Lung (tissue), 16 donors: ENCODE measurements around the gene KCNQ5. TPM values are rescaled to one million over a fixed set of nuclear protein-coding genes. Genes with fewer than 3 reads are reported as not detected.
"Not testable (repeated sequence)": the region's sequence is repeated elsewhere in the genome, so short reads cannot be mapped to it uniquely, and the experiment has no call there.

Source experiments
- ATAC-seq: fragments of 200-7000 bp; cut with Tn5 transposase; one replicate; pipeline ENCODE4 v1.9.1; 2020; ENCODE audit warnings: moderate number of reproducible peaks; ENCODE audit not compliant: insufficient read depth, low FRiP score
- DNase-seq, 3 donors: peaks; one replicate each; pipeline ENCODE4 v3.0.0-alpha.2; 2013 to 2017
- H3K27ac ChIP-seq, 2 donors: one replicate each; pipeline ENCODE4 v1.5.1; 2013; ENCODE audit warnings: mild to moderate bottlenecking in 2 of 2, moderate library complexity in 2 of 2, control low read depth in 1 of 2, inconsistent platforms in 1 of 2, low read depth in 1 of 2, low read length in 1 of 2
- H3K27me3 ChIP-seq, 3 donors: one replicate each; pipeline ENCODE4 v1.5.1; 2013; ENCODE audit warnings: low read length in 2 of 3; ENCODE audit not compliant: control insufficient read depth in 3 of 3, insufficient read depth in 3 of 3
- H3K36me3 ChIP-seq, 4 donors: one replicate each; pipeline ENCODE4 v1.5.1; 2013; ENCODE audit warnings: low read length in 4 of 4, mild to moderate bottlenecking in 1 of 4, moderate library complexity in 1 of 4; ENCODE audit not compliant: control insufficient read depth in 4 of 4, insufficient read depth in 4 of 4
- H3K4me1 ChIP-seq, 5 donors: one replicate each; pipeline ENCODE4 v1.5.1; 2013; ENCODE audit warnings: low read length in 5 of 5, mild to moderate bottlenecking in 2 of 5, moderate library complexity in 1 of 5; ENCODE audit not compliant: control insufficient read depth in 5 of 5, insufficient read depth in 5 of 5
- H3K4me3 ChIP-seq: one replicate; pipeline ENCODE4 v1.5.1; 2013; ENCODE audit warnings: mild to moderate bottlenecking, control low read depth, moderate library complexity
- H3K9ac ChIP-seq, 2 donors: one replicate each; pipeline ENCODE4 v1.5.1; 2013; ENCODE audit warnings: low read length in 2 of 2, control low read depth in 1 of 2; ENCODE audit not compliant: insufficient read depth in 1 of 2
- H3K9me3 ChIP-seq, 4 donors: one replicate each; pipeline ENCODE4 v1.5.1; 2013; ENCODE audit warnings: low read length in 3 of 4, mild to moderate bottlenecking in 1 of 4, moderate library complexity in 1 of 4; ENCODE audit not compliant: control insufficient read depth in 4 of 4, insufficient read depth in 3 of 4
- CTCF ChIP-seq: IDR thresholded peaks from 2 replicates; pipeline ENCODE4 v1.5.1; 2012; ENCODE audit warnings: mild to moderate bottlenecking; ENCODE audit errors: control extremely low read depth, extremely low read depth
- WGBS, 2 donors: extraction: QIAGEN DNeasy Blood & Tissue Kit; methylation state at CpG; one replicate each; pipeline ENCODE4 v1.1.7; 2013; 5-methylcytosine and 5-hydroxymethylcytosine counted together
- long read RNA-seq, 5 donors: transcript quantifications; one replicate each; lab custom pipeline, GENCODE V29; 2026
- polyA plus RNA-seq, 2 donors: library from polyadenylated mRNA; stranded (reverse); fragments of 200-250 nt; gene quantifications; one replicate each; pipeline ENCODE4 v1.2.1, GENCODE V29; 2013
- total RNA-seq, 2 donors: library from RNA; depleted of rRNA in 1 of 2; stranded (reverse); fragments of >200 nt in 1 of 2; gene quantifications; one replicate each; pipeline ENCODE4 v1.2.1, GENCODE V29; 2014 to 2021
- donor health status: control.
- donor health status: control.
- donor health status: Bipolar disorder and iron deficiency.
- donor health status: healthy.
- donor health status: DM: yes; HTN: yes; CAD: no.

Gene KCNQ5
- total RNA-seq = 1 to 10 TPM in 1 of 2 donors, under 1 TPM in 1; 0.74 to 5.7 TPM
- polyA plus RNA-seq = under 1 TPM; 0.12 to 0.18 TPM
- long read RNA-seq, donor 1 = 0 reads
- long read RNA-seq, donor 2 = 0 reads
- long read RNA-seq, donor 3 = 0 reads
- long read RNA-seq, donor 4 = 0 reads
- long read RNA-seq, donor 5 = 0 reads

- peaks cover 0 to 49% (median 38%) of the 10 kb centered on the region in 3 donors for H3K27me3 ChIP-seq
- H3K9ac ChIP-seq = peak within 1 kb of the TSS in 1 of 2 donors; percentile 49
- peaks cover 0 to 43% (median 1%) of the 10 kb centered on the region in 5 donors for H3K4me1 ChIP-seq
- 0 to 1% methylated on average over 55 to 58 of the region's 58 CpGs for WGBS, 2 donors
- no peak within 1 kb of the TSS for H3K27ac ChIP-seq
- peak; percentile 25 to 29 (median 28) for DNase-seq
- peak within 1 kb of the TSS; percentile 5 for H3K4me3 ChIP-seq
- H3K36me3 ChIP-seq = no peaks in the 10 kb centered on the region
- TF ChIP-seq CTCF = no peak
- H3K9me3 ChIP-seq = no peaks in the 10 kb centered on the region
- ATAC-seq = peak; percentile 12
Observed at GRCh38 chr6:72621291-72622093, at the start of gene KCNQ5. KCNQ5 (plus strand) TSS chr6:72622064.

- no peak for TF ChIP-seq CTCF
- 56 to 71% methylated on average over 2 of the region's 2 CpGs for WGBS, 2 donors
- H3K9me3 ChIP-seq = peaks cover 0 to 3% (median 2%) of the 10 kb centered on the region in 4 donors
- no peaks in the 10 kb centered on the region for H3K27me3 ChIP-seq
- ATAC-seq (no peak), DNase-seq (no peak)
- no peak overlapping the region for H3K9ac ChIP-seq
- H3K4me1 ChIP-seq = no peaks in the 10 kb centered on the region
- no peaks in the 10 kb centered on the region for H3K36me3 ChIP-seq
- no peak overlapping the region for H3K4me3 ChIP-seq
- no peak overlapping the region for H3K27ac ChIP-seq
Observed at GRCh38 chr6:72579865-72580264, 42.0 kb upstream of the KCNQ5 start.

GRCh38 chr6:72580281-72580940 is 41.5 kb upstream of the KCNQ5 start:
- 17 to 22% methylated on average over 6 of the region's 6 CpGs for WGBS, 2 donors
- Histone ChIP-seq H3K4me3 (no peak overlapping the region), H3K9ac (no peak overlapping the region), H3K4me1 (no peaks in the 10 kb centered on the region), H3K27ac (no peak overlapping the region), H3K9me3 (peaks cover 0 to 3% (median 2%) of the 10 kb centered on the region in 4 donors), H3K36me3 (no peaks in the 10 kb centered on the region), H3K27me3 (no peaks in the 10 kb centered on the region)
- TF ChIP-seq CTCF = no peak
- ATAC-seq = no peak
- DNase-seq = peak; percentile 42 to 68 (median 66)

- DNase-seq, H3K36me3 ChIP-seq, H3K27ac ChIP-seq, H3K9me3 ChIP-seq, H3K4me1 ChIP-seq, H3K9ac ChIP-seq, H3K27me3 ChIP-seq, H3K4me3 ChIP-seq, ATAC-seq: not testable (repeated sequence)
- WGBS, 2 donors = 82 to 92% methylated on average over 2 of the region's 2 CpGs
Observed at GRCh38 chr6:72580950-72581349, 40.9 kb upstream of the KCNQ5 start.
